Glutamatergic neuron (in vitro differentiated cells): Measurements from ENCODE around the gene SWAP70. TPM values are rescaled to one million over a fixed set of nuclear protein-coding genes. Genes with fewer than 3 reads are reported as not detected.

Source experiments
- DNase-seq: peaks from one replicate; pipeline ENCODE4 v3.0.0; 2022
- H3K27ac Mint-ChIP-seq: one replicate; pipeline ENCODE4 v1.8.0; 2020; ENCODE audit warnings: mild to moderate bottlenecking, mixed read lengths, inconsistent platforms; ENCODE audit not compliant: unreplicated experiment
- H3K27me3 Mint-ChIP-seq: one replicate; pipeline ENCODE4 v1.8.0; 2020; ENCODE audit warnings: mild to moderate bottlenecking, moderate library complexity, mixed read lengths, inconsistent platforms; ENCODE audit not compliant: unreplicated experiment
- H3K36me3 Mint-ChIP-seq: one replicate; pipeline ENCODE4 v1.8.0; 2020; ENCODE audit warnings: mild to moderate bottlenecking, mixed read lengths, inconsistent platforms; ENCODE audit not compliant: unreplicated experiment
- H3K4me1 Mint-ChIP-seq: one replicate; pipeline ENCODE4 v1.8.0; 2020; ENCODE audit warnings: mild to moderate bottlenecking, low read depth, mixed read lengths, inconsistent platforms; ENCODE audit not compliant: unreplicated experiment
- H3K4me3 Mint-ChIP-seq: one replicate; pipeline ENCODE4 v1.8.0; 2020; ENCODE audit warnings: mild to moderate bottlenecking, mixed read lengths, inconsistent platforms; ENCODE audit not compliant: unreplicated experiment
- H3K9me3 Mint-ChIP-seq: one replicate; pipeline ENCODE4 v1.8.0; 2020; ENCODE audit warnings: mild to moderate bottlenecking, moderate library complexity, mixed read lengths, inconsistent platforms; ENCODE audit not compliant: unreplicated experiment
- total RNA-seq: library from RNA; stranded (reverse); fragmentation: NEBNext Ultra II Directional; extraction: Animal tissue kit (Norgen Biotek cat#: 25700); gene quantifications from one replicate; pipeline ENCODE4 v1.2.1, GENCODE V29; 2021; ENCODE audit not compliant: unreplicated experiment
- TF ChIP-seq, protein P1 (sequence below): fragments of 200-600 bp; sonication (generic); IDR thresholded peaks from one replicate; pipeline ENCODE4 v1.5.0; 2021; ENCODE audit not compliant: partially characterized antibody, unreplicated experiment

Gene SWAP70
- total RNA-seq, 1 donor from 2014 or later, result 8.7 TPM

DNA sequence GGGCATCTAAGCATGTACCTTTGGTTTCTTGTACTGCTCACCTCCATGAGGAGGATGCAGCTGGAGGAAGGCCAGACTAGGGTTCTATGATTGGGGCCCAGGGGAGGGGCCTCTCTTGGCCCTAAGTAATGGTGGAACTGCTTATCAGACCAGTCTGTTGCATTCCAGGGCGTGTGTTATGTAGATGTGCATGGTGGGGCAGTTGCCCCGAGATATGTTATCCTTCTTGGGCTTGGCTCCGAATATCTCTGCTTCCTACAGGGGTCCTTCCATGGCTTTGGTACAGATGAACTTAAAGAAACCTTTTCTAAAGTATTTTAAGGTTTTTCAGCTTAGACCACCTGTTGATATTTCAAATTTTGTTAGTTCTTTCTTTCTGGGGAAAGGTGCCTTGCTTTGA, 126.0 kb downstream of the SWAP70 start:
- DNase-seq, result no peak
- no peak overlapping the region for H3K27ac Mint-ChIP-seq
- TF ChIP-seq, protein P1, sequence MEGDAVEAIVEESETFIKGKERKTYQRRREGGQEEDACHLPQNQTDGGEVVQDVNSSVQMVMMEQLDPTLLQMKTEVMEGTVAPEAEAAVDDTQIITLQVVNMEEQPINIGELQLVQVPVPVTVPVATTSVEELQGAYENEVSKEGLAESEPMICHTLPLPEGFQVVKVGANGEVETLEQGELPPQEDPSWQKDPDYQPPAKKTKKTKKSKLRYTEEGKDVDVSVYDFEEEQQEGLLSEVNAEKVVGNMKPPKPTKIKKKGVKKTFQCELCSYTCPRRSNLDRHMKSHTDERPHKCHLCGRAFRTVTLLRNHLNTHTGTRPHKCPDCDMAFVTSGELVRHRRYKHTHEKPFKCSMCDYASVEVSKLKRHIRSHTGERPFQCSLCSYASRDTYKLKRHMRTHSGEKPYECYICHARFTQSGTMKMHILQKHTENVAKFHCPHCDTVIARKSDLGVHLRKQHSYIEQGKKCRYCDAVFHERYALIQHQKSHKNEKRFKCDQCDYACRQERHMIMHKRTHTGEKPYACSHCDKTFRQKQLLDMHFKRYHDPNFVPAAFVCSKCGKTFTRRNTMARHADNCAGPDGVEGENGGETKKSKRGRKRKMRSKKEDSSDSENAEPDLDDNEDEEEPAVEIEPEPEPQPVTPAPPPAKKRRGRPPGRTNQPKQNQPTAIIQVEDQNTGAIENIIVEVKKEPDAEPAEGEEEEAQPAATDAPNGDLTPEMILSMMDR, result no peak
- peaks cover 3% of the 10 kb centered on the region for H3K27me3 Mint-ChIP-seq
- no peaks in the 10 kb centered on the region for H3K4me1 Mint-ChIP-seq
- H3K9me3 Mint-ChIP-seq, result peaks cover 1% of the 10 kb centered on the region
- H3K36me3 Mint-ChIP-seq, result no peaks in the 10 kb centered on the region
- H3K4me3 Mint-ChIP-seq, result no peak overlapping the region

DNA sequence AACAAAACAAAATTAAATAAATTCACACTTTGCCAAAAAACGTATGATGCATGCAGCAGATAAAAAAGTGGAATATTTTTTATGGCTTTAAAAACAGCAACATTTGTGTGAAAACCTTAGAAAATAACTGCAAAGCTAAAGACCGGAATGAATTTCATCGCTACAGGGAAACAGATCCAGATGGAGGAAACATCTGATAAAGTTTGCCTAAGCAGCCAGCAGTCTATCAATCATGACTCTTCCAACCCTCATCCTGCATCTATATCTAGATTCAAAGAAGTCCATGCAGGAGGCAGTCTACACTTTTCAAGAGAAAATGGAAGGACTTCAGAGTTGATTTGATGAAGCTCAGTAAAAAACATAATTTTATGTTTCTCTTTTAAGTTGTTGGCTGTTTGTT, 126.8 kb downstream of the SWAP70 start:
- Mint-ChIP-seq H3K4me3 (no peak overlapping the region), H3K4me1 (no peaks in the 10 kb centered on the region), H3K9me3 (peaks cover 1% of the 10 kb centered on the region), H3K27ac (no peak overlapping the region), H3K27me3 (peaks cover 3% of the 10 kb centered on the region), H3K36me3 (no peaks in the 10 kb centered on the region)
- TF ChIP-seq, protein P1, result no peak
- no peak for DNase-seq

DNA sequence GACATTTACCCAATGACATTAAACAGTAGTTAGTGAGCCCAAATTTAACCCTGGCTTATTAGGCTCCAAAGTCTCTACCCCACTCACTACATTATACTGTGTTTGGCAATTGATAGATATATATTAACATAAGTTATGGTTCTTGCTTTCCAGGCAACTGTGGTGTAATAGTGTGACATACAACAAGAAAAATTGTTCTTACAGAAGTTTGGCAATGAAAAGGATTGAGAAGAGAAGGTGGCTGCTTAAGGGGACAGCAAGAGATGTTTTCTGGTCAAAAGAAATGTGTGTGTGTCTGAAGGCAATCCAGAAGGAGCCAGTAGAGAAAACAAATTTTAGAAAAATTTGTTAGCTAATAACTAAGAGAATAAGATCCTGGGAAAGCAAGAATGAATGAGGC, 132.4 kb downstream of the SWAP70 start:
- Mint-ChIP-seq H3K27me3 (peaks cover 2% of the 10 kb centered on the region), H3K4me1 (no peaks in the 10 kb centered on the region), H3K27ac (no peak overlapping the region), H3K9me3 (no peaks in the 10 kb centered on the region), H3K36me3 (no peaks in the 10 kb centered on the region), H3K4me3 (no peak overlapping the region)
- no peak for DNase-seq
- TF ChIP-seq, protein P1, result no peak

DNA sequence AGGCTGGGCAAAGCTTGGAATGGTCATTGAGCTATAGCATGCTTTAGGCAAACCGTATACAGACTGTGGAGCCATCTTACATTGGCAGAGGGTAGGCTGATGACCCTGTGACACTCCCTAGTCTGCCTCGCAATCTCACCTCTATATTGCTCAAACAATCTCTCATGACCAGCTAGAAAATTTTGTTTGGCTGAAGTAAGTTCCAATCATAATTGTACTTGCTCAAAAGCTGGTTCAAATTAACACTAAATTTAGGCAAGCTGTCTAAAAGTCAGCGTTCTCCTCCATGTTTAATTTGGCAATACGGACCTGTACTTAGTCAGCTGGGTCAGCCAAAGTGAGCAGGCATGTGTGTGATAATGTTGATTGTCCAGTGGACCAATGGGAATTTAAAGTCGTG, 133.0 kb downstream of the SWAP70 start:
- peaks cover 2% of the 10 kb centered on the region for H3K27me3 Mint-ChIP-seq
- H3K36me3 Mint-ChIP-seq, result no peaks in the 10 kb centered on the region
- H3K4me1 Mint-ChIP-seq, result no peaks in the 10 kb centered on the region
- no peaks in the 10 kb centered on the region for H3K9me3 Mint-ChIP-seq
- H3K4me3 Mint-ChIP-seq, result no peak overlapping the region
- DNase-seq, result no peak
- TF ChIP-seq, protein P1, result no peak
- no peak overlapping the region for H3K27ac Mint-ChIP-seq

DNA sequence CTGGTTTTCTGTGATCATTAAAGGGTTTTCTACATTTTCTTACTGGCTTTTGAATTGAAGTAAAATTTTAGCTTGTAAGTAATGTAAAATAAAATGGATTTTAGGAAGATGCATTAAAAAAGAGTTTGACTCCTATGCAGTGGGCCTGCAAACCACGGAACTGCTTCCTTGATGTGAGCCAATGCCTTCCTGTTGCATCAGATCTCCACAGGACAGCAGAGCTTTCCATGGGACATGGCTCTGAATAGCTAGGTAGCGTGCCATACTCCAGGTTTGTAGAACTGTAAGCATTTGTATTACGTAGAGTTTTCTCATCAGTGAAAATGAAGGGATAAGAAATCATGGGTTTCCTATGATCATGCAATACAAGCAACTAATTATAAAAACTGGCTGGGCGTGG, 133.4 kb downstream of the SWAP70 start:
- TF ChIP-seq, protein P1, result no peak
- no peaks in the 10 kb centered on the region for H3K36me3 Mint-ChIP-seq
- H3K4me1 Mint-ChIP-seq, result peaks cover under 1% of the 10 kb centered on the region
- H3K4me3 Mint-ChIP-seq, result no peak overlapping the region
- no peak for DNase-seq
- H3K9me3 Mint-ChIP-seq, result no peaks in the 10 kb centered on the region
- H3K27me3 Mint-ChIP-seq, result peaks cover 2% of the 10 kb centered on the region
- no peak overlapping the region for H3K27ac Mint-ChIP-seq
